GM18505 (cell line): Measurements from ENCODE around the gene SMAD3.

Experiments
- ATAC-seq: cut with Tn5 transposase; IDR thresholded peaks from one replicate; pipeline ENCODE4 v1.9.1; 2021; ENCODE audit not compliant: unreplicated experiment
- POLR2A ChIP-seq: IDR thresholded peaks from 4 replicates; pipeline ENCODE4 v1.6.1; 2011; ENCODE audit warnings: borderline replicate concordance; ENCODE audit not compliant: insufficient read depth, insufficient read length; ENCODE audit errors: extremely low read depth

SMAD3 gene

GRCh38 chr15:67105991-67106763 is 40.8 kb downstream of the SMAD3 start:
- no peak for ATAC-seq

GRCh38 chr15:67106764-67107013 is 41.3 kb downstream of the SMAD3 start:
- ATAC-seq = no peak

More at GRCh38 chr15:67105991-67106763, 40.8 kb downstream of the SMAD3 start:
- TF ChIP-seq POLR2A = no peak

GRCh38 chr15:67107014-67107812 is 41.8 kb downstream of the SMAD3 start:
- ATAC-seq = no peak
- TF ChIP-seq POLR2A = no peak

More at GRCh38 chr15:67106764-67107013, 41.3 kb downstream of the SMAD3 start:
- no peak for TF ChIP-seq POLR2A

GRCh38 chr15:67108122-67108961 is 42.9 kb downstream of the SMAD3 start:
- ATAC-seq = no peak
- TF ChIP-seq POLR2A = no peak

GRCh38 chr15:67109141-67110034 is 44.0 kb downstream of the SMAD3 start:
- ATAC-seq = peak; percentile 67

GRCh38 chr15:67110361-67110781 is 45.0 kb downstream of the SMAD3 start:
- no peak for ATAC-seq
- TF ChIP-seq POLR2A = no peak

More at GRCh38 chr15:67109141-67110034, 44.0 kb downstream of the SMAD3 start:
- TF ChIP-seq POLR2A = no peak

- no peak for TF ChIP-seq POLR2A
- ATAC-seq = no peak
These were observed 45.8 kb downstream of the SMAD3 start for GRCh38 chr15:67110958-67111864.

GRCh38 chr15:67114046-67114445 is 48.6 kb downstream of the SMAD3 start:
- TF ChIP-seq POLR2A = no peak
- no peak for ATAC-seq

- no peak for TF ChIP-seq POLR2A
- no peak for ATAC-seq
These were observed 49.6 kb downstream of the SMAD3 start for GRCh38 chr15:67114846-67115585.

GRCh38 chr15:67115586-67115969 is 50.2 kb downstream of the SMAD3 start:
- TF ChIP-seq POLR2A = no peak
- ATAC-seq = no peak

GRCh38 chr15:67116742-67117141 is 51.3 kb downstream of the SMAD3 start:
- TF ChIP-seq POLR2A = no peak
- ATAC-seq = no peak
